Limb (tissue), 2 donors: ENCODE measurements around the gene PXYLP1.

ENCODE experiments used
- DNase-seq, 2 donors: peaks; one replicate each; pipeline ENCODE4 v3.0.0-alpha.2; 2016; ENCODE audit errors: extremely low spot score in 2 of 2

The PXYLP1 gene

GRCh38 chr3:141271279-141272030, 39.8 kb downstream of the PXYLP1 start:
- DNase-seq, result peak in 1 of 2 donors; percentile 18

DNA sequence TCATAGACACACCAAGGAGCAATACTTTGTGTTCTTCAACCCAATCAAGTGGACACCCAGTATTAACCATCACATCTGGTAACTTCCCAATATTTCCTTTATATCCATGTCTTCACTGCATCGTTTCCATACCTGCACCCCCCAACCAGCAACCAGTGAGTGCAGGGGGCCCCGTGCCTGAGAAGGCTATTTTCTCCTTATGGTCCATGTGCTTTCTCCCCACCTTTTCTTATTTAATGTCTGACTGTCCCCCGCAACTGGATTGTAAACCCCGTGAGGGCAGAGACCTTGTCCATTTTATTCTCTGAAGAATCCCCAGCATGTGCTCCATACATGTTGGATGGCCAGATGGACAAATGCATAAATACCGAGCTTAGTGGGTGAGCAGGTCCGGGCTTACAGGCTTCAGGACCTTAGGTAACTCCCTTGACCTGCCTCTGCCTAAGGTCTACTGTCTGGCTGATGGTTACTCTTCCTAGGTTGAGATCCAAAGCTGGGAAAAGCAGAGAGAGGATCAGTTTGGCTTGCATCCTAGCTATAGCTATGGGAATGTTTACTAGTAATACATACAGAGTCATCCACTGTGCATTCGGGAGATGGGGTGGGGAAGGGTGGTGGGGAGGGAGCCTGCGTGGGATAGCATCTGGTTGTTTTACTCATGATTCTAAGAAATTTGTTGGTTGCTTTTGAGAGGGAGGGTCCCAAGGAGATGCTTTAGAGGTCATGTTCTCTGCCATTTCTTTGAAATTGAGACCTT, 41.5 kb downstream of the PXYLP1 start:
- peak in 1 of 2 donors; percentile 17 for DNase-seq

DNA sequence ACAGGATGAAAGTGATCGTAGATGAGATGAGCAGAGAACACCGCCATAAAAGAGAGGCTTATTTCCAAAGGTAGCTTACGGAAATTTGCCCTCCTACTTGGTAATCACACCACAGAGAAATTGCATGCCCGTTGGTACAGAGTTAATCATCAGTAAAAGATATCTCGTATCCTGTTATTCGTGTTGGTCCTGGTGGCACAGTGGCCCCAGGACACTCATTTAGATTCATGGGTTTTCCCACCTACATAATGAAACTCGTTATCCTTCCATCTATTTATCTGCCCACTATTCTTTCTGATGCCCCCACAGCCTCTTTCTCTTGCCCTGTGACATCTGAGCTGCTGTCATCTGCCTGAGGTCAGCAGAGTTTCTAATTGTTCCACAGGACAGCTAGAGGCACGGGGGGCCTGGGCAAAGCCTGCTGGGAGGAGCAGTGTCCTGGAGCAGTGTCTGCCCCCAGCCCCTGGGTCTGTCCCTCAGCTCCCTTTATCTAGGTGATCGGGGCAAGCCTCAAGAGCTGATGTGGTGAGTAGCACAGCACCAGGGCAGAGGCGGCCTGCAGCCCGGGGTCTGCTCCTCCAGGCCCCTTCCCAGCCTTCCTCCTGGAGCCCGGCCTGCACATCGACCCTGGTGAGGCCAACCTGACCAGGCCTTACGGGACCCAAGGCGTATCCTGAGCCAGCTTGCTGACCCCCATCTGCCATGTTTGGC, 42.2 kb downstream of the PXYLP1 start:
- peak in 1 of 2 donors; percentile 15 for DNase-seq

- no peak for DNase-seq
These were observed 42.9 kb downstream of the PXYLP1 start for GRCh38 chr3:141274411-141275031.

- DNase-seq, result peak in 1 of 2 donors; percentile 11
These were observed 43.4 kb downstream of the PXYLP1 start for GRCh38 chr3:141275032-141275422.

- no peak for DNase-seq
These were observed 43.9 kb downstream of the PXYLP1 start for GRCh38 chr3:141275511-141275910.

DNA sequence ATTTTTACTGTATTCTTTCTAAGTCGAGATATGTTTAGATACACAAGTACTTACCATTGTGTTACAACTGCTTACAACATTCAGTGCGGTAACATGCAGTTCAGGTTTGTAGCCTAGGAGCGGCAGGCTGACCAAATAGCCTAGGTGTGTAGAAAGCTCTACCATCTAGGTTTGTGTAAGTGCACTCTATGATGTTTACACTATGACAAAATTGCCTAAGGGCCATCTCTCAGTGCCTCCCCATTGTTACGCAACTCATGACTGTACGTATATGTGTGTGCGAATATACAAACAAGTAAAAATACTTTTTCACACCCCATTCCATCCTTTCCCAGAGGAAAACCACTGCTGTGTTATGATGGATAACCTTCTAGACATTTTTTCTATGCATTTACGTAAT, 44.3 kb downstream of the PXYLP1 start:
- DNase-seq, result no peak

DNA sequence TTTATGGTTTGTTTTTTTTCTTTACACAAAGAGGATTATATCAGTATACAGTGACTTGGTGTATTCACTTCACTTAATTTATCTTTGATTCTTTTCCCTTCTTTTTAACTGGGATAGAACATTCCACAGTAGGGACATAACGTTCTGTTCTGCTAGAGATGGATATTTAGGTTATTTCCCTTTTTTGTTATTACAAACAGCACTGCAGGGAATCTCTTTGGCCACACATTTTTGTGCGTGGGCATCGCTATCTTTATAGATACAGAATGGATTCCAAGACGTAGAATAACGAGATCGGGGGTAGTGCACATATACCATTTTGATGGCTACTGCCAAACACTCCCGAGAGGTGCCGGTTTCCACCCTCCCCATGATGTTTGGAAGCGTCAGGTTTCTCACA, 44.8 kb downstream of the PXYLP1 start:
- peak in 1 of 2 donors; percentile 1 for DNase-seq

DNA sequence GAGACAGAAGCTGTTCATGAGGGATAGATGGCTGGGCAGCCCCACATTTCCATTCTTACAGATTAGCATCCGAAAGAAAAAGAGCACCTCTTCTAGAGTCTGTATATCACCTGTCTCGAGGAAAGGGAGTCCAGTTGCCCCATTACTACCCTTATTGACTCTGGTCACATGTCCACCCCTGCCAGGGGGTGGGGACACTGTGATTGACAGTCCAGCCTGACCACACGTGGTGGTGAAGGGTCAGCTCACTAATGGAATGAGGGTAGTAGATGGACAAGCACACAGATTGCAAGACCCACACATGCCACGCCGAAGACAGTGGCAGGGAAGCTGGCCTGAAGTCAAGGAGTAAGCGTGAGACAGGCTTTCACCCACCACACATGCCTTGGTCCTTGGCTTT, 45.8 kb downstream of the PXYLP1 start:
- peak in 1 of 2 donors; percentile 14 for DNase-seq

DNA sequence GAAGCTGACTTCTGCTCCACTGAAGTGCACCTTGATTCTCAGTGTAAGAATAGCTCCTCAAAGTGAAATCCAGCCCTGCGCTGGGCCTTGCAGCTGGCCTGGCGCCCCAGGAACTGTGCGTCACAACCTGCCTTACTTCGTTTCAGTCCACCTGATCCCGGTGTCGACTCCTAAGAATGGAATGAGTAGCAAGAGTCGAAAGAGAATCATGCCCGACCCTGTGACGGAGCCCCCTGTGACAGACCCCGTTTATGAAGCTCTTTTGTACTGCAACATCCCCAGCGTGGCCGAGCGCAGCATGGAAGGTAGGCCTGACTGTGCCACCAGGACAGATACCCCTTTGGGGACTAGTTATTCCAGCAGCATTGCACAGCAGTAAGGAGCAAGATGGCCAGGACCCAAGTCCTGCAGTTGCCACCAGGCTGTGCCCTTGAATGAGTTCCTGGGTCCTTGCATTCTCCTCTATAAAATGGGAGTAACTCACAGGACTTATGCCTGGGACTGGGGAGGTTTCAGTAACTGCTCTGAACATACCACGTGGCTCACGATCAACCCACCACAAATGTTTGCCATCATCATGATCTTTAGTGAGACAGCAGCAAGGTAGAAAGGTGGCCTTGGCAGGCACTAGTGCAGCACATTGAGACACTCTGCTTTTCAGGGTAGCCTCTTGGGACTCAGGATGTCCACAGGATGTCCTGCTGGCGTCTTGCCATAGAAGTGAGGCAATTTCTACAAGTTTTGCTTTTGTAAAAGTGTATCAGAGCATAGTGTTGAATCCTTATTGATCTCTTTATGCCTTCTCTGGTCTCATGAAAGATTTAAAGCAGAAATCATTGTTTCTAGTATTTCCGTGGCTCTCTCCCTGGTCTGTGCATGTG, 46.8 kb downstream of the PXYLP1 start:
- peak in 1 of 2 donors; percentile 21 for DNase-seq

DNA sequence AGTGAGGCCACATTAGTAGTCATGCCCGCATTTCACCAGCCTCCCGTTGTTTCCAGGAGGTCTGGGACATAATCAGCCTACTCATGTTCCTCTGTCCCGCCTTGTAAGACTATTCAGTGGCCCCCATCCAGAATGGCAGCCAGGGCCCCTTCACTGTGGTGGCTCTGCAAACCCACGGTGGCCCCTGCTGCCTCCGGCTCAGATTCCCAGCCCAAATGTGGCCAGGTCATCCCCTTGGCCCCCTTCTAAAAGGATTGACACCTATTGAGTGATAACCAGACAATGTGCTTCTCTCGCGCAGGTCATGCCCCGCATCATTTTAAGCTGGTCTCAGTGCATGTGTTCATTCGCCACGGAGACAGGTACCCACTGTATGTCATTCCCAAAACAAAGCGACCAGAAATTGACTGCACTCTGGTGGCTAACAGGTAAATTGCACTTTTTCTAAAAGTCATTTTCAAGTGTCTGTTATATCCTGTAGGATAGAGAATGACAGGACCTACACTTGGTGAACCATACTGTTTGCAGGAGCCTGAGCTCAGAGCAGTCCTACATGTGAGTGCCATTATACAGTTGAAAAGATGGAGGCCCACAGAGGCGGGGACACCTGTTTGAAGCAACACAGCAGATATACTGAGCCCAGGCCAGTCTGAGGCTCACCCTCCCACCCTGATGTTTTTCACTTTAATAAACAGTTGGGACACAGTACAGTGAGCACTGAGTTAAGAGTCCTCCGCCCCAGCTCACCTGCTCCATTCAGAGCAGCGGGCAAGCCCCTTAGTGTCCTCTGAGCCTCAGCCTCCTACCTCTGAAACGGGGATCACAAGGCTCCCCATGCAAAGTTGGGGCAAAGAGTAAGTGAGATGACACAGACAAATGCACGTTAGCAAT, 47.7 kb downstream of the PXYLP1 start:
- peak in 1 of 2 donors; percentile 37 for DNase-seq

GRCh38 chr3:141280086-141280485, 48.5 kb downstream of the PXYLP1 start:
- peak in 1 of 2 donors; percentile 26 for DNase-seq

DNA sequence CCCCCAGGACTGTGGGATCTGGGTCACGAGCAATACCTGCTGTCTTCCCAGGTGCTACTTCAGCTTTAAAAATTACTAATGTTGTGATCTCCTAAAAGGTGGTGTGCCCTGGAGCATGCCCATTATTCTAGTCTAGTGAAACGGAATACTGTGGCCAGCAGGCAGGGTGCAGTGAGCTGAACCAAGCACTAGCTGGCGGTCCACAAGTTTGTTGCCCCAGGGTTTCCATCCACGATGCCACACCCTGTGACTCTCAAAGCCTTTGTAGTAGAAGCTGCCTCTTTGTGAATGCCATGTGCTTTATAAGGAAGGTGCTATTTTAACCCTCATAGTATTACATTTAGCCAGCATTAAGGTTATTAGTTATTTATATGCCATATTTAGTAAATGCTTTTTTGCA, 49.1 kb downstream of the PXYLP1 start:
- no peak for DNase-seq

DNA sequence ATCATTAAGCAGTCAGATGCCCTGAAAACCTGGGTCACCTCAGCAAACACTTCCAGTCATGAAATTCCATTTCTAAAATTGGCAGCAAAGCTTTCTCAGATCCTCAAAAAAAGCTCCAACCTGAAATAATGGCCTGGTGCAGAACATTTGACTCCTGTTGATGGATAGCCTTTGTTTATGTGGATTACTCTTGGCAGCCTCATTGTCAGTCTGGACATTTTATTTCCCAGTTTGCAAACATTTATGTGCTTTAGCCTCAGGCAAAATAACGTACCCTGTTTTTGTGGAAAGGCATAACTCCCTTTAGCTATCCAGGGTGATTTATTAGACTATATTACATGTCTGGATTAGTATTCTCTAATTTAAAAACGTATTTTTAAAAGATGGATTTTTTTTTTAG, 53.9 kb downstream of the PXYLP1 start:
- no peak for DNase-seq

- peak in 1 of 2 donors; percentile 7 for DNase-seq
These were observed 55.2 kb downstream of the PXYLP1 start for GRCh38 chr3:141286856-141287255.

GRCh38 chr3:141287326-141287725, 55.7 kb downstream of the PXYLP1 start:
- peak in 1 of 2 donors; percentile 11 for DNase-seq

GRCh38 chr3:141288336-141288990, 56.8 kb downstream of the PXYLP1 start:
- no peak for DNase-seq

DNA sequence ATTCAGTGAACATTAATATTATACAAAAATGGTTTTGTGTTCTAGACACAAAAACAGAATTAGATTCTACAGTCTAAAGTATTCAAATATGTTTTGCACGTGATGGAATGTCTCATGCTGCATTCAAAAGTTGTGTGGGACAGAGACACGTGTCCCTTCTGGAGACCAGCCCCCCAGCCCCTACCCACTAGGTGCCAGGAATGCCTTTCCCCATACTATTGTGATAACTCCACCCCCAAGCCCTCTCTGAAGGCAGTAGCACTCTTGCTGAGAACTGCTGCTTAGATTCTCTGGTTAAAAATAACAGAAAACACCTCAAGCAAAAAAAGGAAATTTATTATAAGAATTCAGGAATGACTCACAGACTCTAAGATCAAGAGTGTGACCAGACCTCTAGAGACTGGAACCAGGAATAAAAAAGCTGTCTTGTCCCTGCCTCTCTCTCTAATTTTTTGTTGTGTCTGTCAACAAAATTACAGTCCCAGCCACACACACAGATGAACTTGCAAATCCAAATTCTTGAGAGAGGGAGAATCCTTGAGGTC, 57.7 kb downstream of the PXYLP1 start:
- DNase-seq, result no peak
